Measurements from ENCODE around the gene MGLL.
A peak's percentile ranks its signal among the peaks of the same experiment; 100 is the strongest.

MGLL gene

DNA sequence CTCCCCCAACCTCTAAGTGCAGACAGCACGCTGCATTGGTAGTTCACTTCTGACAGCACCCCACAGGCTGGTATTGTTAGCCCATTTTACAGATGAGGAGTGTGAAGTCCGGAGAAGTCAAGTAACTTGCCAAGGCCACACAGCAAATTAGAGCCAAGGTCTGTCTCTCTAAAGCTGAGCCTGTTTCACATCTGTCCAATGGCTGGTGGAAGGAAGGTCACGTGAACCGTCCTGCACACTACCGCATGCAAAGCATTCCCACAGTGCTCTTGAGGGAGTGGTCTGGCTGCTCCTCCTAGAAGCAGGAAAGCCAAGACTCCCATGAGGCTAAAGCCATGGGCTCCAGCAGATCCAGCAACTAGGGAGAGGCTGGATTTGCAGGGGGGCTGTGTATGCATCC lies 50.0 kb downstream of the MGLL start:
- no peak for DNase-seq

DNA sequence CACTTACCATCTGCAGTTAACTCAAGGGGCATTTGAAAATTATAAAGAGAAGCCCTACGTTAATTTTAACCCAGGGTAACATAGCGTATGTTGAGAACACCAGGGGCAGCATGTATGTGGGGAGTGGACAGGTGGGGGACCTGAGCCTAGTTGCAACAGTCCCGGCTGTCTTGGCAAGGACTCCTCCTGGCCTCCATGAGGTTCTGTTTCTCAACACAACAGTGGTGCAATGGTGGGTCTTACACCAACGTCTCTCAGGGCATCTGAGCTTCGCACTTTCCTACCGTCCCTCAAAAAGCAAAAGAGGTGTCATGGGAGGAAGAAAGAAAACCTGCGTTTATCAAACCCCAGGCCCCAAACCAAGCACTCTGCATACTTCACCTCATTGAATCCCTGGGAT lies 50.6 kb downstream of the MGLL start:
- no peak for DNase-seq

DNA sequence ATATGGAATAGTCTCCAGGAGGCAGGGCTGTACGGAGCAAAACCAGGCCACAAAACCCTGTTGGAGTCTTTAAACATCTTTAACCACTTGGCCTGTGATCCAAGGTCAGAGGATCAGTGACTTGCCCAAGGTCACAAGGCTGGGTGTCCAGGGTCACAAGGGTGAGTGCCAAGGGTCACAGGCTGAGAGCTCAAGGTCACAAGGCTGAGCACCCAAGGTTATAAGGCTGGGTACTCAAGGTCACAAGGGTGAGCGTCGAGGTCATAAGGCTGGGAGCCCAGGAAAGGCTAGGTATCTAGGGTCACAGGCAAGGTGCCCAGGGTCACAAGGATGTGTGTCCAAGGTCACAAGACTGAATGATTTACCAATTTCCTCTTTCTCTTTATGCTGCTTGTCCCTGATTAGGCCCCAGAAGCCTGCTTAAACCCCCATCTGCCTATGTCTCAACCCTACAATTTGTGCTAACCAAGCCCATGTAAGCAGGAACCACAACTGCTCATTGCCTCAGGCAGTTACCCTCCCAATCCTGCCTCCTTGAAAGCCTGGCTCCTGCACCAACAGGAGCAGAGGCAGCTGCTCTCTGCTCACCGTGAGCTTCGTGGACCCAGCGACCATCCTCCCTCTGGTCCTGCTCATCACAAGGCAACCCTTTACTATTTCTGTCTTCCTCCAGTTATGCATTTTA lies 51.5 kb downstream of the MGLL start:
- no peak for DNase-seq

DNA sequence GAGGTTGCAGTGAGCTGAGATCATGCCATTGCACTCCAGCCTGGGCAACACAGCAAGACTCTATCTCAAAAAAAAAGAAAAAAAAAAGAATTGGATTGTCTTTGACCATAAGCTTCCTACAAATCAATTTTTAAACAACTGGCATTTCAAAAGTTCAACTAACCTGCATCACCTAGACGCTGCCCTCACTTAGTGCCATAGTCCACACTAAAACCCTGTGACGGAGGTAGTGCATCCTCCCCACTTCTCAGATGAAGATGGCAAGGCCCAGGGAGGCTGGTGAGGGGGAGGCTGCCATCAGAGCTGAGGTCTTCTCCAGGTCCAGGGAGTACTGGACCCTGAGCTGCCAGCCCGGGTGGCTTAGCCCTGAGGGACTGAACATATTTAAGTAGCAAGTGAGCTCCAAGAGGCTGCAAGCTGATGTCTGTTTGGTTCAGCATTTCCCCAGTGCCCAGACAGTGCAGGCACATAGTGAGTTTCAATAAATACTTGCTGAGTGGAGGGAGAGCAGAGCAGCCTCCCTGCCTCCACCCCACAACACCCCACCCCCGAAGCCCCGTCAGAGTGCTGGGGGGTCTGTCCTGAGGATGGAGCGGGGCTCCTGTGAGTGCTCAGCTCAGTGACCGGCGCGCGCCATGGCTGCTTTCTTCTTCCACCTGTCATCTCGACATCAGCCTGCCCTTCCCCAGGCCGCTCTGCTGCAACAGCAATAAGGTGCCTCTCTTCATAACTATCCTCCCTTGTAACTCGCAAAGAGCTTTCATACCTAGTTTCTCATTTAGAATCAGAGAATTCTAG lies 52.8 kb downstream of the MGLL start:
- no peak for DNase-seq

DNA sequence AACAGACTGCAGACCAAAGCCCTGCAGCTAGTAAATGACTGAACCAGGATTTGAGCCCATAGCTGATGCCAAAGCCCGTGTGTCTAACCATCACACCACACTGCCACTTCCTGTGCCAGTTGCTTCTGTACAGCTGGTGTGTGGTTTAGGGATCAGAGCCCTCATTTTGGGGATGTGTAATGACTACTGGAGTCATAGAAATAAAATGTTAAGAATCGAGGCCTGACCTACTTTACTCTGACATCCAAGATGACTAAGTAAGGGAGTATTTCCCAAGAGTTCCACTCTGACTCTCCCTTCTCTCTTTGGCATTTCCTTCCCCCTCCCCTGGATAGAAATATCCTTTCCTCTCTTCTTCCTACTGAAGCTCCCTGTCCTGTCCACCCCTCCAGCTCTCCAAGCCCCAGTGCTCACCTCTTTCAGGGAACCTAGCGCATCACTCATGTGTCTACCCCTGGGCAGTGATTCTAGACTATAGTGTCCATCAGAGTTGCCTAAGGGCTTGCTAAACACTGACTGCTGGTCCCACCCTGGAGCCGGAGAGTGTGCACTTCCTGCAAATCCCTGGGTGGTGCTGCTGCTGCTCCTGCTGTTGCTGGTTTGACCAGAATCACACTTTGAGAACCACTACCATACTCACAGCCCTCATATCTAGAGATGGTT lies 53.8 kb downstream of the MGLL start:
- DNase-seq: no peak

DNA sequence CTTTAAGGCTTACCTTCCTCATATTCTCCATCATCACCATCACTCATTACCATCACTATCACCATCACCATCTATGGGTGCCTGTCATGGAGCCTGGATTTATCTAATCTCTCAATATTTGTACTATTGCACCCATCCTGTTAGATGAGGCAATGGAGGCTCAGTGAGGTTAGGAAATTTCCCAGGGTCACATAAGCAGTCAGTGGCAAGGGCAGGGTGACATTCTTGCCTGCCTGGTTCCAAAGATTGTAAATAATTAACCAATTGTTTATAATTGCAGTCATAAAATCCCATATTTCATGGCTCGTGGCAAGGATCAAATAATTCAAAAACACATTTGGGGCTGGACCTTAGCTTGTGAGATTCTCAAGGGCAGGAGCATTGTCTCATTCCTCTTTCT lies 55.2 kb downstream of the MGLL start:
- no peak for DNase-seq

DNA sequence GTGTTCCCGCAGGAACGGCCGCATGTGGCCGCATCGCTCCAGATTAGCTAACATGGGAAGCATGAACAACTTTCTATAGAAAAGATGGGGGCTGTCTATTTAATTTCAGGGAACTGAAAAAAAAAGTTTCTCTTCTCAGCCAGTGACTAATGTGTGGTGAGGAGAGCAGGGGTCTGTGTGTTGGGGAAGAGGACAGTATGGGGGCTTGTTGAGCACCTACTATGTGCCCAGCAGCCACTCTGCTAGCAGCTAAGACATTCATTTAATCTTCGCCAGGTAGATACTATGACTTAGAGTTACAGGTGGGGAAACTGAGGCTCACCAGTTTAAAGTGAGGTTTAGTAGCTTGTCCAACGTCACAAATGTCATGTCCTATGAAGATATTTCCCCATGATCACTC lies 56.6 kb downstream of the MGLL start:
- DNase-seq: no peak

DNA sequence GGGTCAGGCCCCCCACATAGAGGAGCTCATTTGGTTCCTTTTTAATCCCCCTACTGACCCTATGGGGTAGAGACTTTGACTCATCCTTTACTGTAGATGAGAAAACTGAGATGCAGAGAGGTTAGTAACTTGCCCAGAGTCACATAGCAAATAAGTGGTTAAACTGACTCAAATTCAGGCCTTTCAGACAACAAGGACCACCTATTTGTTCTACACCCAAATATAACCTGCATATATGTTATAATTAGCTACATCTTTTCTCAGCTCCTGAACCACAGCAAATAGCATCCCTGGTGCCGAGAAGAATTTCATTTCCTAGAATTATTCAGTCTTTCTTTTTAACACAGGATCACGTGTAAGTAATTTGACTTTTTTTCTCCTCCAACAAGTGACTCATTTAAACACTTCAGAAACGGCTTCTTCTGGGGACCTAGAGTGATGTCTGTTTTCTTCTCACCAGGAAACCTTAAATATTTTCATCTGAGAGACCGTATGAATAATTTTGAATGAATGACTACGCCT lies 57.4 kb downstream of the MGLL start:
- DNase-seq: no peak

DNA sequence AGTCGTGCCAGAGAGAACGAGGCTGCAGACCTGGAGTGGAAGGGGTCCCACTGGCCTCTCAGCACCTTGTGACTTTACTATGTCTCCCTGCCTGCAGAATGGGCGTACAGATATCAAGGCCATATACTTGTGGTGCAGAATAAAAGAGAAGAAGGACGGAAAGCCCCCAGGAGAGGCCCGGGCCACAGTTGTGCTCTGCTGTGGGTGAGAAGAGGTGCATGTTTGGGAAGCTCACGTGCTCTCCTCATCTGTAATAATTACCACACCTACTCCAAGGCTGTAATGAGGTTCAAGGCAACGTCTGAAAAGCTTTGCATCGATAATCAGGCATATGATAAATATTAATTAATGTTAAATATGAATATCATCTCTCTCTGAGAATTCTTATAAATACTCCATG lies 58.0 kb downstream of the MGLL start:
- no peak for DNase-seq

DNA sequence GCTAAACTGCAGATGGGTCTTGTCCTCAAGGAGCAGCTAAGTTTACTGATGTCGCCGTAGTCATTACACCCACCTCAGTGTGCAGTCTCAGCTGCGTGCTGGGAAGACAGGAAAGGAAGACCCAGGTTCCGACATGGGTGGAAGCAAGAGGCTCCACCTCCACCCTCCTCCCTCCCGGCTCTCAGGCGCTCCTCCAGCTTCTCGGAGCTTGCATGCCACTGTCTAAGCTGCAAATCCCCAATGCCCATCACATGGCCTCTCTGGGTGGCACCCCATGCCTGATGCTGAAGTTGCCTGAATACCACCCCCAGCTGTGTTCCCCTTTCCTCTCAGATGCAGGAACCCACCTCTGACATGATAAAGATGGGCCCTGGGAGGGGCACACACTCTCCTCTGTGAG lies 58.5 kb downstream of the MGLL start:
- no peak for DNase-seq

DNA sequence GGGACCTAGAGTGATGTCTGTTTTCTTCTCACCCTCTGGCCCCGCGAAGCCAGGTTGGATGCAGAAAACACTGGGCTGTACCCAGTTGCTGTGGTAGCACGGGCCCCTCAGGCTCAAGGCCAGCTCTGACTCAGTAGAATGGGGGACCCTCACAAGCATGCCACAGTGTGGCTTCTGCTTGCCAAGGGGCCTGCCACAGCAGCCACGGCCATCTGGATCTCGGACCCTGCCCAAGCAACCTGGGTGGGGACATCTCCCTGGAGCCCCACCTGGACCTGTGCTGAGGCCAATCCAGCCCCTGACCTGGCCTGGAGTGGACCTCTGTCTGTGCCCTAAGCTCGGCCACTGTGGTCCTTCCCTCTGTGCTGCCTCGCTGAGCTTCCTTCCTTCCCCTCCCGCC lies 59.0 kb downstream of the MGLL start:
- DNase-seq: no peak

DNA sequence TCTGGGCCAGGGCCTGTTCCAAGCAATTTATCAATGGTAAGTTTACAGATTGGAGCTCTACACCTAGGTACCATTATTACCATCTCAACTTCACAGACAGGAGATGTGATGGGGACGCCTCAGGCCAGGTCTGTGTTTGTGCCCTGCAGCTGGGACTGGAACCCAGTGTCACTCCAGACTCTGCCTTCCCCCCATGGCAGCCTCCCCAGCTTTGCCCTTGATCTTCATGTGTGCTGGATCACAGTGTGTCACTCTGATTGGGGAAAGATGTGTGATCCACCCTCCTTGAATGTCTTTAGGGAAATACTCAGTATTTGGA lies 59.6 kb downstream of the MGLL start:
- DNase-seq: no peak

DNA sequence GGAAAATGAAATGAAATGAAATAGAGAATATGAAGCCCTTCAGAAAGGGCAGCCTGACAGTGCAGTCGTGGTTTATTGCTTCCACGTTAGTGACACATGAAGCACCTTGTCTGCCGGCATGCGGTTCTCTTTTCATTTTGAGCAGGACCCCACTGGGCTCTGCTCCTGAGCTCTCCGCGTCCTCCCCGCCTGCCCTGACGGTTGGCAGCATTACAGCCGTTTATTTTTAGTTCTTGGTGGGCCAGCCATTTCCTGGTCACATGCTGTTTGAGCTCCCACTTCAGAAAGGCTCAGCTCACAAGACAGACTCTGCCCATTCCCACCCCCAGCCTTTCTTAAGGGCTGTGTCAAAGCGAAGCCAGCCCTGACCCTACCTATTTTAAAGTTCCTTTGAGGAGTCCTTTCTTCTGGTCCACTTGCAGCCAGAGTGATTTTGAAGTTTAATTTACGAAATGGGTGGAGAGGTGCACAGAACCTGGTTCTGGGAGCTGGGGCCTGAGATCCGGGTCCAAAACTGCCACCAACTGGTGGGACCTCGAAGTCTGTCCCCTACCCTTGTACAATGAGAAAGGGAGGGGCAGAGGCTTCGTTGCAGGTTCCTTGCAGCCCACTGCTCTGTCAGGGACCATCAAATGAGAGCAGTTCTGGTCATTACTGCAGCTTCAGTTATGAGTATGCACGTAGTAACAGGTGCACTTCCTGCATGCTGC lies 60.1 kb downstream of the MGLL start:
- DNase-seq: peak in 9 of 14 donors; percentile 20 to 80 (median 50)

DNA sequence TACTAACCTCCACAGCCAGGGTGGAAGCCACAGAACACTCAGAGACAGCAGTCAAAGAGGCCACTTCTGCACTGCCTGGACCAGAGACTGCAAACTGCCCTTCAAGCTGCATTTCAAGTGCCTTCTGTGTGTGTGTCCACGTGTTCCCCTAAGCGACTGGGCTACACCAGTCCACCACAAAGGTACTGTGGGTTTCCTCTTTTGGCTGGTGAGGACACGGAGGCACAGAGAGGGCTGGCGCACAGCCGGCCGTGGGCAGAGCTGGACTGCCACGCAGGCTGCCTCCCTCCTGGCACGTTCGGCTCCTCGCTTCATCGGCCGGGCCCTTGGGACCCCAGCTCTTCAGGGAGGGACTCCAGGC lies 60.9 kb downstream of the MGLL start:
- peak in 8 of 14 donors; percentile 21 to 73 (median 43) for DNase-seq

DNA sequence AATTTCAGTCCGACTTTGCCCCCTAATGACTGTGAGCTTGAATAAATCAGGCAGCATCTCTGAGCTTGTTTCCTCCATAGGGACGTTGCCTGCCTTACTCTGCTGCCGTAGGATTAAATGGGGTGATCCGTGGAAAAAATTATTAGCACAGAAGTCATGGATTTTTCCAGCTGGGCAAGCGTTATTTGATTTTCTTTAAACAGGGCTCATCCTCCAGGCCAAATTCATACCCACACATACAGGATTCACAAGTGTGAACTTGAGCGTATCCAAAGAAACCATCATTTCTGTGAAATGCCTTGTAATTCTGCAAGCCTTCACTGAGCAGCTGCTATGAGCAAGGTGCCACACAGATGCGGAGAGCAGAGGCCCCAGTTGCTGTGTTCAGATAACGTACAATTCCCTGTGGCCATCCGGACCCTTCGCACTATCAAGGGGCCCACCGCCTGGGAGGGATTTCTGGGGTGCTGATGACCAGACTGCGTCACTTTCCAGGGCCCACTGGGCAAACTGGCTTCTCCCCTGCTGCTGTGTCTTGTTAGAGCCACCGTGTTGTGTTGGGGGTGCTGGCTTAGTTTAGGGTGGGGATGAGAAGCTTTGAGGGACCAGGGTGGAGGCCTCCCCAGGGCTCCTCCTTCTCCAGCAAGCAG lies 61.4 kb downstream of the MGLL start:
- no peak for DNase-seq

DNA sequence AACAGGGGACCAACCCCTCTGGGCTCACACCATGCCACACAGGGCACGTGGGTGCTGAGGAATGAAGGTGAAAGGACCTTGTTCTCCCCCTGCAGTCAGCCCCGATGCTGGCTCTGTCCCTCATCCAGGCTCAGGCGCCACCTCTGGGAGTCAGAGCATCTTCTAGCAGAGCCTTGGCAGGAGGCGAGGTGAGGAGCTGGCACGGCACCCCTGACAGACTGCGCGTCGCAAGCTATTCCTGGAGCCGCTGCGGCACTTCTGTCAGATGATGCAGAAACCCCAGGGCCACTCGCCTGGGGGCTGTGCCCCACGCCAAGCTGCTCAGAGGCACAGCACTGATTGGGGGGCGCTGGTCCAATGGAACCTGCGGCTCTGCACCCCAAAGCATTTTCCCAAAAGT lies 62.0 kb downstream of the MGLL start:
- peak in 1 of 14 donors; percentile 94 for DNase-seq

DNA sequence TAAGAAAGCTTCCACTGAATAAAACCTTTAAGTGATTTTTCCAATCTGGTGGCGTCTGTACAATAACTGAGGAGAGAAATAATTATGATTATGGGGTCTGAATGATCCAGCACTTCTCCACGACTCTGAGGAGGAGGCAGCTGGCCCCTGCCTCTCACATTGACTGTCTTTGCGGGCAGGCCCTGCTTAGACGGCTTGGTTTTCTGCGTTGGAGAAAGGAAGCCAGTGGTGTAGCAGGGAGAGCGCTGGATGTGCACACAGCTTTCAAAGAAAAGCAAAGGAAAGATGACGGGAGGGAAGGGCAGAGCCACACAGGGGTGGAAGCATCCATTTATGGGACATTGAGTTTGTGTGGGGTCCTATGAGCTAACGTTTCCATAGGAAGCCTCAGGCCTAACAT lies 62.5 kb downstream of the MGLL start:
- DNase-seq: no peak

DNA sequence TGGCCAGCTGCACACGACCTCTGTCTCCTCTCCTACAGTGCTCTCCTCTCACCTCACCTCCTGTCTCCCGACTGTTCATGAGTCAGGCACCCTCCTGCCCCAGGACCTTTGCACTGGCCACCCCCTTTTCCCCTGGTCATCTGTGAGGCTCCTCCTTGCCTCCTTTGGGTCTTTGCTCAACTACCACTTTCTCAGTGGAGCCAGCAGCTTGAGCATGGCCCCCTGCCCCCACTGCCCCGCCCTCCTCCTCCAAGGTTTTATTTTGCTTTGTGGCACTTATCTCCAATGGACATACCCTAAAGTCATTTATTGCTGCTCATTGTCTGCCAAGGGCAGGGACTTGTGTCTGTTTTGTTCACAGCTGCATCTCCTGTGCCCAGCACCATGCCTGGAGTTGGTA lies 64.3 kb downstream of the MGLL start:
- DNase-seq: no peak

DNA sequence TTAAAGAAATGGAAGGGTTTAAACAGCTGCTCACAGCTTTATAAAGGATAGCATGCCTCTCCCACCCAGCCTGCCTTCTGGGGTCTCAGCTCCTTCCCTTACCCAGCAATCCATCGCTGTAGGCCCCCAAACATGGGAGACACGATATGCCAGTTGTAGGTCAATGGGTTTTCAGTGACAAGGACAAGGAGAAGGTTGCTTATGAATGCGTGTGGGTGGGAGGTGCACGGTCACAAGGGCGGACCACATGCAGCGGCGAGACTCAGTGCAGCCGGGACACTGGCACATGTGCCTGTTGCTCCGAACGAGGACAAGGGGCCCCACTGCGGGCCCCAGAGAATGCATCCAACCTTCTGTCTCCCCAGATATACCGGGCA lies 67.0 kb downstream of the MGLL start:
- no peak for DNase-seq

DNA sequence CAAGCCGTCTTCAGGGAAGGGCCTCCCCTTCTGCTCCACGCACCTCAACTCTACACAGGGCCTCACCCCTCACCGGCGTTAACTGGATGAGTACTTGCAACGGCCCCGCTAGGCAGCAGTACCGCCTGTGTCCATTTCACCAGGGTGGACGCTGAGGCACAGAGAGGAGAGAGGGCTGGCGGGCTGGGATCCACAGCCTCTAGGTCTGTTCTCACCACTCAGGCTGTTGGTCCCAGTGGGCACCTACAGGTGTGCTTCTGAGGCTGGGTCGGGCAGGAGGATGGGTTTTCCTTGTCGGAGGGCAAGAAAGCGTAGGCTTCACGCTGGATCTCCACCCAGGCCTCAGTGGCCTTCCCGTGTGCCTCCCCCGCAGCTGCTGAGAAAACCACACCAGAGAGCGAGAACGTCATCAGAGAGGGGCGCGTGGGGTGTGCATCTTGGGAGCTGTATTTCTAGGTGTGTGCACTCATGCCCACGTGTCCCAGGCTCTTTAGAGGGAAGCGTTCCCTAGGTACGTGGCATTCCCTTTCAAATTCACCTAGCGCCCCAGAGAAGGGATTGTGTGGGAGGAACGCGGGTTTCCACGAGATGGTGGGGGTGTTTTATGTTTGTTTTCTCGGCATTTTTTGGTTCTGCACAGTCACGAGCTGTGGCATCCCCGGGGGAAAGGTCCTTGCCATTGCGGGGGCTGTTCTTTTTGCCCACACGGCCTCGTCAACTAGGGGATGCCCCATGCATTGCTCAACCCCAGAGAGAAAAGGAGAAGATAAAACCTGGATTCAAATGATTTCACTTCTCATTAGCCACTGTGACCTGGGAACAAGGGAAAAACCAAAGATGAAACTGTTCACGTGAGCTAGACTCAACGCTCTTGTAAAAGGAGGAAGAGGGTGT lies 67.7 kb downstream of the MGLL start:
- DNase-seq: no peak

DNA sequence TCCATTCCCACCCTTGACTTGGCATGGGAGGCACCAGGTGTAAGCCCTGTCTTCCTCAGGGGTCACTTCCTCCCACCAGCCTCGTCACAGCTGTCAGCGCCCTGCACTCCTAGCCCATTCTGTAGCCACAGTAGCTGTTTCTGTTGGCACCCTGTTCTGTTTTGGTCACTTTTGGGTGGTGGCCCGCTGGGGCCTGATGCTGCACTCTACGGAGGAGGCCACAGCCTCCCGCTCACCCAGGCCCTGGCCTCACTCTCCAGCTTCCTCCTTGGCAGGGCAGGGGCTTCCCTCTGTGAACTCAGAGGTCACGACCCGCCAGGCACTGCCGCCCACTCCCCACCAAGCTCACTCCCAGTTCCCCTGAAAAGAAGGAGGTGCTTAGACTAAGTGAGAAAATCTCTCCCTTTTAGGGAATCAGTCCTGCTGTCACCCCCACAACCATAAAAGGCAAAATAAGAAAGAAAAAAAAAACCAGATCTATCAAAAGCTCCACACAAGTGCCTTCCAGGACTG lies 68.4 kb downstream of the MGLL start:
- DNase-seq: no peak

Data from C1 segment of cervical spinal cord (tissue), 14 donors.